NK-92 (cell line): ENCODE measurements around the gene C2CD2L.
"Not testable (repeated sequence)": the region's sequence is repeated elsewhere in the genome, so short reads cannot be mapped to it uniquely, and the experiment has no call there.

Experiments
- DNase-seq: peaks from one replicate; lab custom pipeline; 2025; ENCODE audit not compliant: unreplicated experiment; lab: John Stamatoyannopoulos, UW

Gene C2CD2L

GRCh38 chr11:119149018-119149785 lies 42.1 kb downstream of the C2CD2L start, which contains the start of gene ABCG4:
Gene ABCG4 (plus strand): TSS chr11:119149052. CDS start chr11:119149966, 914 bp downstream.
- DNase-seq: no peak

GRCh38 chr11:119149786-119150275 lies 42.7 kb downstream of the C2CD2L start:
- DNase-seq: no peak

DNA sequence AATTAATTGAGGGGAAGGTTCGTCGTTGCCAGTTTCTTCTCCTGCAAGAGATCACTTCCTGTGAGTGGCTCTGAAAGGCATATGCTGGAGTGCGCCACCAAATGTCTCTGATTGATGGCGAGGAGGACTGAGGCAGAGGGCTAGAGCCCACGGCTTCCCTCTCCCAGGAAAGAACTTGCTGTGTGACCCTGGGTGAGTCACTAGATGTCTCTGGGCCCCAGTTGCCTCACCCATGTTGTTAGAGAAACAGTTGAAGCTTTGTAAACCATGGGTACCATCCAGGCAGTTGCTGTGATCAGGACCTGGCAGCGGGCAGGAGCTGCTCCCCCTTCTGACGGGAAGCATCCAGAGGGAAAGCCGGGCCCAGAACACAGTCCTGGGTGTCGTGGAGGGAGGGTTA lies 44.9 kb downstream of the C2CD2L start:
- no peak for DNase-seq

- DNase-seq: no peak
These were observed 45.5 kb downstream of the C2CD2L start for GRCh38 chr11:119152604-119153003.

DNA sequence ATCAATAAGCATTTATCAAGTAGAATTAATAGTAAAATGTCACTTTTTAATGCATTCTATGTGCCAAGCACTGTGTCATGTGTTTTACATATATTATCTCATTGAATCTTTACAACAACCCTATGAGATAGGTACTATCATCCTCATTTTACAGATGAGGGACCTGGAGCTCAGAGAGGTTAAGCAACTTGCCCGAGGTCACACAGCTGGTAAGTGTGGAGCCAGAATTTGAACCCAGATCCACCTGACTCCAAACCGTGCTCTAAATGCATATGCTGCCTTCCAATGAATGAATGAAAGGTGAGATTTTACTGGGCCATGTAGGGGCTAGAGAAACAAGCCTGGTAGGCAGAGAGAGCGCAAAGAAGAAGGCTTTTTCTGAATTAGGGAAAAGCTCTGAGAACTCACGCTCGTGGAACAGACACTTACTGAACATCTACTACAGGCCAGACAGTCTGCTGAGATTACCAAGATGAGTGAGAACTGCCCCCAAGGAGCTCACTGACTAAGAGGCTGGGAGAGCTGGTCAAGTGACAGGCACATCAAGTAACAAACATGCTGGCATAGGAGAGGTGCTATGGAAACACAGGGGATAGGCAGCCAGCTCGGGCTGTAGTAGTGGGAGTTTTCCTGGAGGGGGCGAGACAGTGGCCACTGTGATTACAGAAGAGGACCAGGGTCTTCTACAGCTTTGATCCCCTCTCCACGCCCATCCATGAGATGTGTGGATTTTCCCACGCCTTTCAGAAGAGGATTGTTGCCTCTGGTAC lies 46.1 kb downstream of the C2CD2L start:
- no peak for DNase-seq

DNA sequence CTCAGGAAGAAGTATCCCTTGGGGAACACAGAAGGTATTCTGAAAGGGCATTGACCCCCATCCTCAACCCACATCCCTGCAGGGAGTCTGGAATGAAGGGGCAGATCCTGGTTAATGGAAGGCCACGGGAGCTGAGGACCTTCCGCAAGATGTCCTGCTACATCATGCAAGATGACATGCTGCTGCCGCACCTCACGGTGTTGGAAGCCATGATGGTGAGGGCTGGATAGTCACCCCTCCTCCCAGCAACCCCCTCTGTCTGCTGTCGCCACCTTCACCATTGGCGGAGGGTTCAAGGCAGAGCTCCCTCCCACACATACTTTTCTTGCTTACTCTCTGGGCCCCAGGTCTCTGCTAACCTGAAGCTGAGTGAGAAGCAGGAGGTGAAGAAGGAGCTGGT lies 47.0 kb downstream of the C2CD2L start:
- no peak for DNase-seq

GRCh38 chr11:119155733-119156492 lies 48.8 kb downstream of the C2CD2L start:
- DNase-seq: no peak

GRCh38 chr11:119156496-119156895 lies 49.4 kb downstream of the C2CD2L start:
- DNase-seq: no peak

DNA sequence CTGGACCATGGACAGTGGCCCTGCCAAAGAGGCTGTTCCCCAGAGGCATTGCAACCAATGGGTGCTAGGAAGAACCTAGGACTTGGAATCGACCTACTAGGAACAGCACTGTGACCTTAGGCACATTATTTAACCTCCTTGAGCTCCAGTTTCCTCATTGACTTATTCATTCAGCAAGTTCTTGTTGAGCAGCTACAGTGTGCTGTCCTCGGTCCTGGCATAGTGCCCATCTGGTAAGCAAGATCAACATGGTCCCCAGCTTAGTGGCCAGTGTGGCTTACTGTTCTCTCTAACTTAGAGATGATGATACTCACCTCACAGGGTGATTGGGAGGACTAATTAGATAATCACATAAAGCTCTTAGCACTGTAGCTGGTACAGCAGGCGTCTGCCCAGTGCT lies 49.9 kb downstream of the C2CD2L start:
- DNase-seq: no peak

DNA sequence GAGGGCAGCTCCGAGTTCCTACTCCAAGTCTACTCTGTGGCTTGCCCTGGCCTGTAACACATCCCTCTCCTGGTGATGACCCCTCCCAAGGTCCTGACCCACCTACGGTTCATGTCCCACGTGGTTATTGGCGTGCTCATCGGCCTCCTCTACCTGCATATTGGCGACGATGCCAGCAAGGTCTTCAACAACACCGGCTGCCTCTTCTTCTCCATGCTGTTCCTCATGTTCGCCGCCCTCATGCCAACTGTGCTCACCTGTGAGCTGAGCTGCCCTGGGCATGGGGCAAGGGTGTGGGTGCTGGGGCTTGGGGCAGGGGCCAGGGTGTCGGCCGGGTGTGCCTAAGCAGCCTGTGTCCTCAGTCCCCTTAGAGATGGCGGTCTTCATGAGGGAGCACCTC lies 51.3 kb downstream of the C2CD2L start:
- DNase-seq: no peak

DNA sequence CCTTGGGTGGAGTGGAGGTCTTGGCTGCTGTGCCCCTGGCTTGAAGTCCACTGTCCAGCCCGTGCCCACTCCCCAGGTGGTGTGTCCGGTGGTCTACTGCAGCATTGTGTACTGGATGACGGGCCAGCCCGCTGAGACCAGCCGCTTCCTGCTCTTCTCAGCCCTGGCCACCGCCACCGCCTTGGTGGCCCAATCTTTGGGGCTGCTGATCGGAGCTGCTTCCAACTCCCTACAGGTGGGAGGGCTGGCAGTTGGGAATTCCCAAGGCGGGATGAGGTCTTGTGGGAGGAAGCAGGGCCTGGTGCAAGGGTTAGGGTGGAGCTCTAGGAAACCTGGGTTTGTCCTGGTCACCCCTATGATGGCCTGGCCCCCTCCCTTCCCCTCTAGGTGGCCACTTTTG lies 53.0 kb downstream of the C2CD2L start:
- no peak for DNase-seq

DNA sequence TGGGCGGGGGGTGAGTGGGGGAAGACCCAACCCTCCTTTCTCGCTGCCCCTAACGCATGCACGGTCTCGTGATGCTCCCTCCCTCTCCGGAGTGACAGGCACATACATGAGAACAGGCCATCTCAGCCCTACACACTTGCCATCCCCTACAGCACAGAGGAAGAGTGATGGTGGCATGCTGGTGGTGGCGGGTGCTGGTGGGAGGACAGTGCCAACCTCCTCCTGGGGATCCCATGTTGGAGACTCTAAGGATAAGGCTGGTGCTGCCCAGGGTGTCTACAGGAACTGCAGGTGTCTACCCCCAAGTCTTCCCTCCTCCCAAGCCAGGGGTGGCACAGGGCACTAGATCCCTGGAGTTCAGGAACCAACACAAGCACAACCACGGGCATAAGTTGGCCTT lies 54.7 kb downstream of the C2CD2L start:
- DNase-seq: no peak

- DNase-seq: no peak
These were observed 59.4 kb downstream of the C2CD2L start for GRCh38 chr11:119166368-119167076.

DNA sequence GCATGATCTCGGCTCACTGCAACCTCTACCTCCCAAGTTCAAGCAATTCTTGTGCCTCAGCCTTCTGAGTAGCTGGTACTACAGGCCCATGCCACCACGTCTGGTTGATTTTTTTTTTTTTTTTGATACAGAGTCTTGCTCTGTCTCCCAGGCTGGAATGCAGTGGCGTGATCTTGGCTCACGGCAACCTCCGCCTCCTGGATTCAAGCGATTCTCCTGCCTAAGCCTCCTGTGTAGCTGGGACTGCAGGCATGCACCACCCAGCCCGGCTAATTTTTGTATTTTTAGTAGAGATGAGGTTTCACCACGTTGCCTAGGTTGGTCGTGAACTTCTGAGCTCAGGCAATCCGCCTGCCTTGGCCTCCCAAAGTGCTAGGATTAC lies 59.9 kb downstream of the C2CD2L start:
- not testable (repeated sequence) for DNase-seq

DNA sequence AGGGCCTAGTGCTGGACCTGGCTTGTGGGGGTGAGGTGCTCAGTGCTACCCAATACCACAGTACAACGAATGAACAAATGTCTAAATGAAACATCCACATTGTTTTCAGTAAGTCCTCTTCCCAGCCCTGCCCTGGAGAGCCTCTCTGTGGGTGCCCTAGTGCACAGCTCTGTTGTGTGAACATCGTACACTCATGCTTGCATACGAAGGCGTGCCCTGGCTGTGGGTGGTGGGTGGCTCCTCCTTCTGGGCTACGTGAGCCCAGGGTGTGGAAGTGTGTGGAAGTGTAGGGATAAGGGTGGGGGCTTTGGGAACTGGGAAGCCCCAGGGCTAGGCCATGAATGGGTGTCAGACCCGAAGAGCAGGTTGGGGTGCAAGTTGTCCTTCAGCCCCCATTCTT lies 60.8 kb downstream of the C2CD2L start:
- DNase-seq: no peak
